HG03457 (cell line): ENCODE results near the gene DACT2.
"Not testable (repeated sequence)": the region's sequence is repeated elsewhere in the genome, so short reads cannot be mapped to it uniquely, and the experiment has no call there.

Experiments used
- ATAC-seq: cut with Tn5 transposase; IDR thresholded peaks from one replicate; pipeline ENCODE4 v1.9.1; 2021; ENCODE audit warnings: moderate number of reproducible peaks; ENCODE audit not compliant: unreplicated experiment

Gene DACT2

DNA sequence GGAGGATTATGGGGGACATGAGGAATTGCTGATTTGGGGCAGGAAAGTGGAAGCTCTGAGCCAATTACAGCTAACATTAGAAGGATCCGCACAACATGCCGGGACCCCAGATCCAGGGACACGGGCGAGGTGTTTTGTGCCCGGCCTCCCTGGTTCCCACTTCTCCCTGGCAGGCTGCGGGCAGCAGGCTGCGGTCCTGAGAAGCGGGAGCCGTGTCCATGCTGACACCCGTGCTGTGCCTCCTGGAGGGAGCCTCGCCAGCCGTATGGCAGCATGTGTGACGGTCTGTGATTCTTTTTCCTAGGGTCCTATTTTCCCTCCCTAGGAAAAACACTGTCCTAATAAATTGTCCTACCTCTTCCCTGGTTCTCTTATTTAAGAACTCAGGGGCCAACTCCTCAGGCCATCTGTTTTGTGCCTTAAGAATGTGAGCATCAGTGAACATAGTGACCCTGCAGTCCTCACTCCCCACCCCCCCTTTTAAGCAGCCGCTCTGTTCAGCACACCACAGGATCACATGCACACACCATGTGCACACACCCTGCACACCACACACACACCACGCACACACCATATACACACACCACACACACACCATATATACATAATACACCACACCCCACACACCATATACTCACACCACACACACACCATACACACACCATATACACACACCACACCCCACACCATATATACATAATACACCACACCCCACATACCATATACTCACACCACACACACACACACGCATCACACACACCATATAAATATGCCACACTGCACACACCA is 49.9 kb downstream of the DACT2 start:
- ATAC-seq = no peak

DNA sequence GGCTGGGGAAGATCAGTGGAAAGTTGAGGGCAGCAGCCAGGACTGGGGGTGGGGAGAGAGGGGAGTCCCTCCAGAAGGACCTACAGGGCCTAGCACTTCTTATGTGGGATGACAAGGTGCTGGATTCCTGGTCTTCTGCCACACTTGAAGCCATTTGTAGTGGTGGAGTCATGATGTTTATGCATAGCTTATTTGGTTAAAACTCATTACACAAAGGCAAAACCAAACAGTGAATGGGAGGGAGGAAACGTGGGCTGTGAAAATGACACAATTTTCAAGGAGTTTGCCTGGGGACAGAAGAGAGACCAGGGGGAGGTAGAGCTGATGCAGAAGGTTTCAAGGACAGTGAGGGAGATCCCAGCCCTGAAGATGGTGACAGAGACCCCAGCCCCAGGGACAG is 50.8 kb downstream of the DACT2 start:
- ATAC-seq = no peak

GRCh38 chr6:168267779-168268178 is 51.8 kb downstream of the DACT2 start:
- ATAC-seq = not testable (repeated sequence)

DNA sequence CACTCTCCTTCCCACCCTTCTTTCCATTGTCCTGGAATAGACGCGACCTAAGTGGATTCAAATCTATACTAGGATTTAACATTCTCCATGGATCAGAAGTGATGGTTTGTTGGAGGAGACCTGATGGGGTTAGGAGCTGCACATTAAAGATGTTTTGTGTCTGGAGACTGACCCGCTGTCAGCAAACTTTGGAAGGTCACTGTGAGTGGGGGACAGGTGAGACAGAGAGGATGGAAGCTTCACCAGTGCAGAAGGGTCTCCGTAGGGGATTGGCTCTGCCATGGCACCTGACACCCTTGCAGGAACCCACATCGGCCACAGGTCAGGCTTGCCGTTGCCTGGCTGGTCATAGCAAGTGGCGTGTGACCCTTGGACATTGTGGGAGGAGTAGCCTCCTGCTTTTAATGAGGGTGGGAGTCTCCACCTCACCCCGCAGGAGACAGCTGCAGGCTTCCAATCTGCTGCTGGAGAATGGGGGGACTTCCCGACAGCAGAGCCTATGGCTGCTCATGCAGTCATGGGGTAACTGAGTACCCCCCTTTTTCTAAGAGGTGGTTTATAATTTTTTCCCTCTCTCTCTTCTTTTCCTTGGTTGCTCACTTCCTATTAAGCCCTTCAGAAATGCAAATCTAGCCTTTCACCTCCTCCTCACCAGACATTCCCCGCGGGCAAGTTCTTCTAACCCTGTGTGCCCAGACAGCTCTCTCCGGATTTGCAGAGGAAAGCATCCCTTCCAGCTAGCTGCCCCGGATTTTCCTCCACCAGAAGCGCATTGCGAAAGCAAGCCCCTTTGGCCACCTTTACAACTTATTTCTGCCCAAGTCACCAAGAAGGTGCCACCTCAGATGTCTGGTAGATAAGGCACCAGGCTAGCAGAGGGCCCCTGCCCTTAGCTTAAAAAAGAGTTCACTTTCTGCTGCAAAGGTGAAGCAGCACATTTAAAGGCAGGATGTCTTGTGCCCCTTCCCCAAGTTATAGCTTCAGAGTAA is 53.5 kb downstream of the DACT2 start:
- ATAC-seq = no peak

GRCh38 chr6:168265394-168265793 is 54.2 kb downstream of the DACT2 start:
- no peak for ATAC-seq

DNA sequence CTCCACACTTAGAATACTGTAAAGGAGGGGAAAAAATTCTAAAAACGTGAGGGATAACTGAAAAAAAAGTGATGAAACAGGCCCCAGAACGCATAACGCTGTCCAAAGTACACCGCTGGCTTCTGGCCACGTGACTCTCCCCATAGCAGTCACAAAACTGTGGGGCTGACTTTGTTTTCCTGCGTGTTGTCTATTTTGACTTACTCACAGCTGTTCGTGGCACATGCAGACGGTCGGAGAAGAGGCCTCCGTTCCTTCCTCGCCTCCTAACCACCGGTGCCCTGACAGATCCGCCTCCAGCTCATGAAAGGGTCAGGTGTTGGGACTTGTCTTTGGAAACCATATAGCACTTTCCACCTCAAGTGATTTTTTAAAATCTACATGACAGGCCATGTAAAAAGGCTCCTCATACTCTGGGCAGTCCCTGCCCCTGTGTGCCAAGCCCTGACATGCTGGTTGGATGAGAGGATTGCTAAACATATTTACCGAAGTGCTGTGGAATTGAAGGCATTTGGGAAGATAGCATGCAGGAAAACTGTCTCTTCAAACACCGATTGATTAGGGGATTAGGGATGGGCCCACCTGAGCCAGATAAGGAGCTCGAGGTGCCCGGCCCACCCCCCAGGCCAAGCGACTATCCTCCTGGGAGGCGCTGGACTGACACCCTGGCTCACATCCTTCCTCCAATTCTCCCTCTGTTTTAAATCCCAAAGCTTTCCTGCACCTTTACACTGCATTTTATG is 54.8 kb downstream of the DACT2 start:
- no peak for ATAC-seq

- no peak for ATAC-seq
Observed at GRCh38 chr6:168263351-168263905, 56.1 kb downstream of the DACT2 start.

DNA sequence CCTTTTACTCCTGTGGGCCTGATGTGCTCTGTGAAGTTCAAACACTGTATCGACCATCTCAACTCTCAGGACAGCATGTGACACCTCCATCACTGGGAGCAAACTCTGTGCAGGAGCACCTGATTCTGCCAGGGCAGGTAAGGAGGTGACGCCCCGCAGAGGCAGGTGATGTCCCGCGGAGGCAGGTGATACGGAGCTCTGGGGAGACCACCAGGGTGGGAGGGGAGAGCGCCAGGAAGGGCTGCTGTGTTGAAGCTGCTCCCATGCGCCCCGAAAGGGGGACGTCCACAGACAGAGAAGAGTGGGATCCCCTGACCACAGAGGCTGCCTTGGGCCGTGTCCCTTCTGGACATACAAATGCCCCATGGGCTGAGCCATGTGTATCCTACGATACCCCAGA is 58.3 kb downstream of the DACT2 start:
- no peak for ATAC-seq

DNA sequence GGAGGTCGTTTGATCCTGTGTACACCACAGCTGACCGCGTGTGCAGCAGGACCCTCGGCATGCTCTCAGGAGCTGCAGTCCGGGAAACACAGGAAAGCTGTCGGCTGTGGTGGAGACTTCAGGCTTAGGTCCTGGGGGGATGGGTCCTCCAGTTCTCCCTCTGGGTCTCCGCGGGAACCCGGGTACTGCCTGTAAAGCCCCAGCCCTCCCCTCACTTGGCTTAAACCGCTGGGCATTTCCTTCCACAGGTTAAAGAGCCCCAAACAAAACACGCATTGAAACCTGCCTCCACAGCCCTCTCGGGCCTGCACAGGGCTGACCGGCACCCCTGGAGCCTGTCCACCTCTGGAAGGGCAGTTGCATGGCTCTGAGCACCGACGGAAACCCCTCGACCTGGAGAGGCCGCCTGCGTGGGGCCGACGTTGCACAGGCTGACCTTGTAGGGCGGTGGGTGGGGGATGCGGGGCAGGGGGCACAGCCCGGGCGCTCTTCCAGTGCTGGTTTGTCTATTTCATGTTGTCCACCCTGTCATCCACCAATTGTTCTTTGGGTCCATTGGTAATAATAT is 59.1 kb downstream of the DACT2 start:
- no peak for ATAC-seq

GRCh38 chr6:168258795-168259194 is 60.8 kb downstream of the DACT2 start:
- ATAC-seq = no peak

DNA sequence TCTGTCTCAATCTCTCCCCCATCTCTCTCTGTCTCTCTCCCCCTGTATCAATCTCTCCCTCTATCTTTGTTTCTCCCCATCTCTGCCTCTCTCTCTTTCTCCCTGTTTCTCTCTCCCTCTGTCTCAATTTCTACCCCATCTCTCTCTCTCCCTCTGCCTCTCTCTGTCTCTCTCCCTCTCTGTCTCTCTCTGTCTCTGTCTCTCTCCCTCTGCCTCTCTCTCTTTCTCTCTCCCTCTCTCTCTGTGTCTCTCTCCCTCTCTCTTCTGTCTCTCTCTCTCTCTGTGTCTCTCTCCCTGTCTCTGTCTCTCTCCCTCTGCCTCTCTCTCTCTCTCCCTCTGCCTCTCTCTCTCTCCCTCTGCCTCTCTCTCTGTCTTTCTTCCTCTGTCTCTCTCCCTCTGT is 62.6 kb downstream of the DACT2 start:
- no peak for ATAC-seq
